Measurements from ENCODE around the gene TRAPPC10.

DNA sequence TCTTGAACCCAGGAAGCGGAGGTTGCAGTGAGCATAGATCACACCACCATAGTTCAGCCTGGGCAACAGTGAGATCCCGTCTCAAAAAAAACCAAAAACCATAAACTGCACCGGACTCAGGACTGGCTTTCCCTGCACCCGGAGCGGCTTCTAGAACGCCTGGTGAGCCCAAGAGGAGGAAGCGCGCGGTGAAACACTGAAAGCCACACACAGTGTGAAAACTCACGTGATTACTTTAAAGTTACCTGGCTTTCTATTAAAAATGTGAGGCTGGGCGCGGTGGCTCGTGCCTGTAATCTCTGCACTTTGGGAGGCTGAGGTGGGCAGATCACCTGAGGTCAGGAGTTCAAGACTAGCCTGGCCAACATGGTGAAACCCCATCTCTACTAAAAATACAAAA lies 7.0 kb upstream of the TRAPPC10 start:
- TF ChIP-seq CTCF (IDR thresholded peaks at IDR 0.05) (no peak), POLR2A (IDR thresholded peaks at IDR 0.05) (no peak), EP300 (IDR thresholded peaks at IDR 0.05) (no peak)
